Measurements from ENCODE around the gene GP1BB.

Gene GP1BB

GRCh38 chr22:19765477-19766239, 42.3 kb downstream of the GP1BB start:
- DNase-seq (ENCODE audit: low read depth) = no peak
- H3K4me3 ChIP-seq (ENCODE audit: control insufficient read depth, low read depth, low read length) = no peak overlapping the region
- no peak for TF ChIP-seq CTCF (conservative IDR thresholded peaks at IDR 0.05; ENCODE audit: control insufficient read depth, insufficient read depth, low read depth, low read length)

GRCh38 chr22:19766240-19766510, 42.8 kb downstream of the GP1BB start:
- no peak for DNase-seq (ENCODE audit: low read depth)
- TF ChIP-seq CTCF (conservative IDR thresholded peaks at IDR 0.05; ENCODE audit: control insufficient read depth, insufficient read depth, low read depth, low read length) = no peak
- no peak overlapping the region for H3K4me3 ChIP-seq (ENCODE audit: control insufficient read depth, low read depth, low read length)

- no peak for TF ChIP-seq CTCF (conservative IDR thresholded peaks at IDR 0.05; ENCODE audit: control insufficient read depth, insufficient read depth, low read depth, low read length)
- no peak for DNase-seq (ENCODE audit: low read depth)
- H3K4me3 ChIP-seq (ENCODE audit: control insufficient read depth, low read depth, low read length) = no peak overlapping the region
These were observed 43.4 kb downstream of the GP1BB start for GRCh38 chr22:19766511-19767426.

- no peak for TF ChIP-seq CTCF (conservative IDR thresholded peaks at IDR 0.05; ENCODE audit: control insufficient read depth, insufficient read depth, low read depth, low read length)
- H3K4me3 ChIP-seq (ENCODE audit: control insufficient read depth, low read depth, low read length) = no peak overlapping the region
- no peak for DNase-seq (ENCODE audit: low read depth)
These were observed 44.3 kb downstream of the GP1BB start for GRCh38 chr22:19767427-19768341.

- DNase-seq (ENCODE audit: low read depth) = no peak
These were observed 46.0 kb downstream of the GP1BB start for GRCh38 chr22:19769393-19769715.

More at GRCh38 chr22:19769393-19769715, 46.0 kb downstream of the GP1BB start:
- TF ChIP-seq CTCF (conservative IDR thresholded peaks at IDR 0.05; ENCODE audit: control insufficient read depth, insufficient read depth, low read depth, low read length) = no peak
- no peak overlapping the region for H3K4me3 ChIP-seq (ENCODE audit: control insufficient read depth, low read depth, low read length)

Measured in fibroblast of mammary gland (primary cell).